Kidney (tissue), 14 donors: ENCODE data around the gene STXBP6. TPM values are rescaled to one million over a fixed set of nuclear protein-coding genes. Genes with fewer than 3 reads are reported as not detected.

Source experiments
- DNase-seq, 5 donors: peaks; one replicate each; pipeline ENCODE4 v3.0.0-alpha.2; 2013 to 2020
- FAIRE-seq: peaks from 2 replicates; lab custom pipeline; 2012; peaks lifted over from hg19 to GRCh38; lab: Jason Lieb, UNC
- H3K27ac ChIP-seq, 2 donors: one replicate each; pipeline ENCODE4 v1.7.0; 2013; ENCODE audit warnings: low read depth in 2 of 2, low read length in 2 of 2, inconsistent platforms in 1 of 2
- H3K27me3 ChIP-seq: one replicate; pipeline ENCODE4 v1.7.1; 2013; ENCODE audit warnings: low read length, inconsistent platforms; ENCODE audit not compliant: control insufficient read depth, insufficient read depth
- H3K36me3 ChIP-seq, 3 donors: one replicate each; pipeline versions ENCODE4 v1.7.0 to v1.7.1; 2013; ENCODE audit warnings: low read length in 3 of 3, control low read depth in 1 of 3, inconsistent platforms in 1 of 3; ENCODE audit not compliant: insufficient read depth in 3 of 3, control insufficient read depth in 2 of 3
- H3K4me1 ChIP-seq, 3 donors: one replicate each; pipeline versions ENCODE4 v1.7.0 to v1.7.1; 2013; ENCODE audit warnings: low read length in 3 of 3, inconsistent platforms in 1 of 3, low read depth in 1 of 3; ENCODE audit not compliant: control insufficient read depth in 2 of 3, insufficient read depth in 2 of 3
- H3K4me3 ChIP-seq, 3 donors: one replicate each; pipeline versions ENCODE4 v1.7.0 to v1.8.1; 2013; ENCODE audit warnings: low read length in 3 of 3, control low read depth in 1 of 3, inconsistent platforms in 1 of 3
- H3K9ac ChIP-seq, 3 donors: one replicate each; pipeline versions ENCODE4 v1.7.0 to v1.7.1; 2013; ENCODE audit warnings: low read length in 3 of 3, control low read depth in 1 of 3, inconsistent platforms in 1 of 3
- H3K9me3 ChIP-seq, 3 donors: one replicate each; pipeline versions ENCODE4 v1.7.0 to v1.7.1; 2013; ENCODE audit warnings: low read length in 3 of 3, control low read depth in 1 of 3, inconsistent platforms in 1 of 3; ENCODE audit not compliant: control insufficient read depth in 2 of 3, insufficient read depth in 1 of 3
- intact Hi-C: fragments of 100-400 bp; cut with DNase I; formaldehyde crosslinking; loops from one replicate; pipeline ENCODE4 v1.11.1; 2022
- polyA plus RNA-seq: library from polyadenylated mRNA; stranded (reverse); fragments of 350-450 nt; fragmentation: Illumina TruSeq; extraction: RNeasy Lipid Tissue Mini Kit (QIAGEN cat#74804); gene quantifications from one replicate; pipeline ENCODE4 v1.2.3, GENCODE V29; 2014; ENCODE audit warnings: low read depth, low replicate concordance; ENCODE audit not compliant: insufficient read depth
- total RNA-seq: library from RNA; stranded (reverse); fragmentation: NEBNext Ultra II Directional; extraction: Animal tissue kit (Norgen Biotek cat#: 25700); gene quantifications from one replicate; pipeline ENCODE4 v1.2.1, GENCODE V29; 2021
- TF ChIP-seq, protein P1 (sequence below): IDR thresholded peaks from 3 replicates; pipeline ENCODE4 v1.5.1; 2012; ENCODE audit warnings: mild to moderate bottlenecking, moderate library complexity, borderline replicate concordance; ENCODE audit not compliant: insufficient read depth; ENCODE audit errors: extremely low read depth
- donor health status: control.
- donor health status: control.
- donor health status: control.
- donor health status: control.
- donor health status: control.
- donor health status: DM: yes; HTN: yes; CAD: no.
- donor health status: Normal renal cell carcinoma (clear cell type).

Gene STXBP6
- total and polyA plus RNA-seq, 2 donors from 2014 or later, result 2.8 to 3.9 TPM

- no peak for DNase-seq
Measured at GRCh38 chr14:24850072-24850471, 199.9 kb downstream of the STXBP6 start.

DNA sequence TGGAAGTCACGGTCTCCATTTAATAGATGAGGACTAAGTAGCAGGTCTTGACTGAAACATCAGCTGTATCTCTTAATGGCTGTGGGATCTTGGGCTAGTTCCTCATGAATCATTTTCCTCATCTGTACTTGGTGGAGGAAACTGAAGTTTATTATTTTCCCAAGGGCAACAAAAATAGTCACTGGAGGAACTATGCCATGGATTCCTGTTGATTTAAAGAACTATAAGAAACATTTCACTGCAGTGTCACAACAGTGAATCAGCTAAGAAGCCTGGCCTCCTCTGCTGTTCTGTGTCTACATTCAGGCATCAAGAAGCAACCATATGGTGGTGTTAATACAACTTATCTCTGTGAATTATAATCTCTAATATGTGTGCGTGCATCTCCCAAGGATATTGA is 200.5 kb downstream of the STXBP6 start:
- no peaks in the 10 kb centered on the region for H3K9me3 ChIP-seq
- no peaks in the 10 kb centered on the region for H3K36me3 ChIP-seq
- DNase-seq, result no peak
- FAIRE-seq, result no peak
- H3K27me3 ChIP-seq, result no peaks in the 10 kb centered on the region
- no peak overlapping the region for H3K27ac ChIP-seq
- no peaks in the 10 kb centered on the region for H3K4me1 ChIP-seq
- TF ChIP-seq, protein P1, sequence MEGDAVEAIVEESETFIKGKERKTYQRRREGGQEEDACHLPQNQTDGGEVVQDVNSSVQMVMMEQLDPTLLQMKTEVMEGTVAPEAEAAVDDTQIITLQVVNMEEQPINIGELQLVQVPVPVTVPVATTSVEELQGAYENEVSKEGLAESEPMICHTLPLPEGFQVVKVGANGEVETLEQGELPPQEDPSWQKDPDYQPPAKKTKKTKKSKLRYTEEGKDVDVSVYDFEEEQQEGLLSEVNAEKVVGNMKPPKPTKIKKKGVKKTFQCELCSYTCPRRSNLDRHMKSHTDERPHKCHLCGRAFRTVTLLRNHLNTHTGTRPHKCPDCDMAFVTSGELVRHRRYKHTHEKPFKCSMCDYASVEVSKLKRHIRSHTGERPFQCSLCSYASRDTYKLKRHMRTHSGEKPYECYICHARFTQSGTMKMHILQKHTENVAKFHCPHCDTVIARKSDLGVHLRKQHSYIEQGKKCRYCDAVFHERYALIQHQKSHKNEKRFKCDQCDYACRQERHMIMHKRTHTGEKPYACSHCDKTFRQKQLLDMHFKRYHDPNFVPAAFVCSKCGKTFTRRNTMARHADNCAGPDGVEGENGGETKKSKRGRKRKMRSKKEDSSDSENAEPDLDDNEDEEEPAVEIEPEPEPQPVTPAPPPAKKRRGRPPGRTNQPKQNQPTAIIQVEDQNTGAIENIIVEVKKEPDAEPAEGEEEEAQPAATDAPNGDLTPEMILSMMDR, result no peak
- H3K4me3 ChIP-seq, result no peak overlapping the region
- intact Hi-C loops, result no loop called here
- no peak overlapping the region for H3K9ac ChIP-seq

More at GRCh38 chr14:24850072-24850471, 199.9 kb downstream of the STXBP6 start:
- Histone ChIP-seq H3K4me3 (no peak overlapping the region), H3K27ac (no peak overlapping the region), H3K9ac (no peak overlapping the region), H3K9me3 (no peaks in the 10 kb centered on the region), H3K27me3 (no peaks in the 10 kb centered on the region), H3K36me3 (no peaks in the 10 kb centered on the region), H3K4me1 (no peaks in the 10 kb centered on the region)
- no peak for FAIRE-seq
- TF ChIP-seq, protein P1, result no peak
- intact Hi-C loops, result no loop called here

- H3K27me3 ChIP-seq, result no peaks in the 10 kb centered on the region
- TF ChIP-seq, protein P1, result no peak
- no peak for FAIRE-seq
- H3K9me3 ChIP-seq, result no peaks in the 10 kb centered on the region
- H3K4me3 ChIP-seq, result no peak overlapping the region
- no peaks in the 10 kb centered on the region for H3K36me3 ChIP-seq
- DNase-seq, result no peak
- no peaks in the 10 kb centered on the region for H3K4me1 ChIP-seq
- intact Hi-C loops, result no loop called here
- no peak overlapping the region for H3K9ac ChIP-seq
- no peak overlapping the region for H3K27ac ChIP-seq
Measured at GRCh38 chr14:24848102-24848790, 201.7 kb downstream of the STXBP6 start.
